OCI-LY3 (cell line): Measurements from ENCODE around the gene RGL1.
A peak's percentile ranks its signal among the peaks of the same experiment; 100 is the strongest.

Experiments
- EZH2phosphoT487 ChIP-seq: fragments of 200-600 bp; shearing (Covaris generic); IDR thresholded peaks from 2 replicates; pipeline ENCODE4 v1.6.1; 2018; ENCODE audit warnings: antibody characterized with exemption, mixed run types, low read depth
- TF ChIP-seq, protein P1 (sequence below): fragments of 200-600, 300-600 bp; sonication (generic); IDR thresholded peaks from 2 replicates; pipeline ENCODE4 v1.5.1; 2014; ENCODE audit warnings: antibody characterized with exemption, low read length, low read depth

DNA sequence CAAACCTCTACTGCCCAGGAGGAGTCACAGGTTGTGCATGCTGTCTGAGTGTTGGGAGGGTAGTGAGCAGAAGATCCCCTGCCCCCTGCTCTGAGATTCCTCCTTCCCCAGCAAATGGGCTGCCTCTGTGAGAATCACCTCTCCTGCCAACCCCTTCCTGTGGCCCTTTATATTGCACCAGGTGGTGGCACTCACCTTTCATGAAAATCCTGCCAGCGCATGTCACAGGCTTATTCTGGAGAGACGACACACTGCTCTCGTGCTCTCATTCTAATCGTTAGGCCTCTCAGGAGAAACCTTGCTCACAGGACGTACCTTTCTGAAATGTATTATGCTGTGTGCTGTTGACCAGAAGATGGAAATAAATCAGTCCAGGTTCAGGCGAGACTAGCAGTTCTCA is 113.7 kb downstream of the RGL1 start:
- TF ChIP-seq, protein P1, sequence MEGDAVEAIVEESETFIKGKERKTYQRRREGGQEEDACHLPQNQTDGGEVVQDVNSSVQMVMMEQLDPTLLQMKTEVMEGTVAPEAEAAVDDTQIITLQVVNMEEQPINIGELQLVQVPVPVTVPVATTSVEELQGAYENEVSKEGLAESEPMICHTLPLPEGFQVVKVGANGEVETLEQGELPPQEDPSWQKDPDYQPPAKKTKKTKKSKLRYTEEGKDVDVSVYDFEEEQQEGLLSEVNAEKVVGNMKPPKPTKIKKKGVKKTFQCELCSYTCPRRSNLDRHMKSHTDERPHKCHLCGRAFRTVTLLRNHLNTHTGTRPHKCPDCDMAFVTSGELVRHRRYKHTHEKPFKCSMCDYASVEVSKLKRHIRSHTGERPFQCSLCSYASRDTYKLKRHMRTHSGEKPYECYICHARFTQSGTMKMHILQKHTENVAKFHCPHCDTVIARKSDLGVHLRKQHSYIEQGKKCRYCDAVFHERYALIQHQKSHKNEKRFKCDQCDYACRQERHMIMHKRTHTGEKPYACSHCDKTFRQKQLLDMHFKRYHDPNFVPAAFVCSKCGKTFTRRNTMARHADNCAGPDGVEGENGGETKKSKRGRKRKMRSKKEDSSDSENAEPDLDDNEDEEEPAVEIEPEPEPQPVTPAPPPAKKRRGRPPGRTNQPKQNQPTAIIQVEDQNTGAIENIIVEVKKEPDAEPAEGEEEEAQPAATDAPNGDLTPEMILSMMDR: peak; percentile 24
- no peak for TF ChIP-seq EZH2phosphoT487
